Thyroid gland (tissue), 4 donors: ENCODE data around the gene MID1. TPM values are rescaled to one million over a fixed set of nuclear protein-coding genes. Genes with fewer than 3 reads are reported as not detected.

Source experiments
- DNase-seq, 2 donors: peaks; one replicate each; pipeline ENCODE4 v3.0.0-alpha.2; 2019
- H3K27ac ChIP-seq, 3 donors: fragments of 200-600 bp; sonication (generic); 1 replicate in 2 of 3; 2 replicates in 1 of 3; pipeline ENCODE4 v1.5.1; 2016 to 2019; ENCODE audit warnings: mild to moderate bottlenecking in 1 of 3, moderate library complexity in 1 of 3
- H3K27me3 ChIP-seq: fragments of 200-600 bp; sonication (generic); one replicate; pipeline ENCODE4 v1.5.1; 2019
- H3K36me3 ChIP-seq, 2 donors: fragments of 200-600 bp; sonication (generic); one replicate each; pipeline ENCODE4 v1.5.1; 2016 to 2019
- H3K4me1 ChIP-seq, 2 donors: fragments of 200-600 bp; sonication (generic); one replicate each; pipeline ENCODE4 v1.5.1; 2017 to 2019
- H3K4me3 ChIP-seq, 3 donors: fragments of 200-600 bp; sonication (generic); replicated peaks in 1 of 3; 1 replicate in 2 of 3; 2 replicates in 1 of 3; pipeline ENCODE4 v1.5.1; 2016; ENCODE audit warnings: mild to moderate bottlenecking in 1 of 3
- H3K9me3 ChIP-seq: fragments of 200-600 bp; sonication (generic); one replicate; pipeline ENCODE4 v1.5.1; 2017
- CTCF ChIP-seq, 6 experiments: fragments of 200-600 bp in 3 of 6; fragments of 450-650 bp in 3 of 6; sonication (generic) in 3 of 6; IDR thresholded peaks; one replicate each; pipeline ENCODE4 v1.5.1; 2016 to 2019; ENCODE audit warnings: antibody characterized with exemption in 6 of 6, mild to moderate bottlenecking in 2 of 6, inconsistent platforms in 1 of 6, moderate library complexity in 1 of 6
- POLR2A ChIP-seq, 2 donors: fragments of 450-650 bp; IDR thresholded peaks; one replicate each; pipeline ENCODE4 v1.6.1; 2017; ENCODE audit warnings: antibody characterized with exemption in 2 of 2, mild to moderate bottlenecking in 2 of 2, moderate library complexity in 1 of 2
- WGBS, 2 donors: methylation state at CpG; one replicate each; pipeline ENCODE4 v1.1.5; 2017; 5-methylcytosine and 5-hydroxymethylcytosine counted together
- intact Hi-C: fragments of 100-400 bp; cut with DNase I; formaldehyde crosslinking; loops from one replicate; pipeline ENCODE4 v1.15.1; 2023
- total RNA-seq, 4 donors: library from RNA; depleted of rRNA; stranded (reverse); fragments of >200 nt; gene quantifications; one replicate each; pipeline ENCODE4 v1.2.3, GENCODE V29; 2016

Gene MID1
- total RNA-seq, 4 donors from 2014 or later, result 9.5 to 19.5 (median 12.7) TPM

GRCh38 chrX:10579112-10580011 lies 41.0 kb downstream of the MID1 start:
- Histone ChIP-seq H3K4me1 (peaks cover 0 to 3% of the 10 kb centered on the region in 2 donors), H3K27me3 (no peaks in the 10 kb centered on the region), H3K4me3 (no peak overlapping the region), H3K36me3 (no peaks in the 10 kb centered on the region), H3K27ac (peak overlapping the region in 2 of 3 donors; percentile 43 to 63), H3K9me3 (no peaks in the 10 kb centered on the region)
- intact Hi-C loops, result no loop called here
- DNase-seq, result no peak
- WGBS, 2 donors, result 24% methylated on average over 12 of the region's 12 CpGs
- TF ChIP-seq CTCF (IDR thresholded peaks at IDR 0.05), result no peak
- TF ChIP-seq POLR2A (IDR thresholded peaks at IDR 0.05), result no peak

- Histone ChIP-seq H3K27ac (peak overlapping the region in 2 of 3 donors; percentile 43 to 63), H3K4me3 (no peak overlapping the region), H3K9me3 (no peaks in the 10 kb centered on the region), H3K4me1 (peaks cover 0 to 3% of the 10 kb centered on the region in 2 donors), H3K27me3 (no peaks in the 10 kb centered on the region), H3K36me3 (no peaks in the 10 kb centered on the region)
- 79 to 88% methylated on average over 2 of the region's 2 CpGs for WGBS, 2 donors
- TF ChIP-seq CTCF (IDR thresholded peaks at IDR 0.05) (no peak), POLR2A (IDR thresholded peaks at IDR 0.05) (no peak)
- intact Hi-C loops, result no loop called here
- no peak for DNase-seq
Observed at GRCh38 chrX:10578527-10578926, 41.9 kb downstream of the MID1 start.

DNA sequence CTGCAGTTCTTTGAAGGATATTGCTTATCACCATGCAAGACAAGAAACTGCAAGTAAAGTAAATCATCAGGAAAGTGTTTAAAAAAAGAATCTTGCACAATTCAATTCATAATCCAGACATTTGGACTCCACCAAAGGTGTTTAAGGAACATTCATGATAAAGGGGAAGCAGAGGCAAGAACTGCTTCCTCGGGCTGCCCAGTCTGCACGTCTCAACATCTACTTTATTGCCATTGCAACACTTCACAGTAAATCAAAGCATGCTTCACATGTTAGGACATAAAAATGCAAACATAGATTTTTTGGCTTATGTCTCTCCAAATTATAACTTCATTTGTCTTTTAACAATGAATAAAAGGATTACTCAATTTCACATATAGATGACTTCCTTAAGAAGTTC lies 42.5 kb downstream of the MID1 start:
- 63 to 71% methylated on average over 2 of the region's 2 CpGs for WGBS, 2 donors
- TF ChIP-seq CTCF (IDR thresholded peaks at IDR 0.05) (no peak), POLR2A (IDR thresholded peaks at IDR 0.05) (no peak)
- no peaks in the 10 kb centered on the region for H3K27me3 ChIP-seq
- no peaks in the 10 kb centered on the region for H3K36me3 ChIP-seq
- no peak for DNase-seq
- intact Hi-C loops, result no loop called here
- H3K9me3 ChIP-seq, result no peaks in the 10 kb centered on the region
- H3K4me1 ChIP-seq, result peaks cover 0 to 3% of the 10 kb centered on the region in 2 donors
- no peak overlapping the region for H3K4me3 ChIP-seq
- H3K27ac ChIP-seq, result no peak overlapping the region

DNA sequence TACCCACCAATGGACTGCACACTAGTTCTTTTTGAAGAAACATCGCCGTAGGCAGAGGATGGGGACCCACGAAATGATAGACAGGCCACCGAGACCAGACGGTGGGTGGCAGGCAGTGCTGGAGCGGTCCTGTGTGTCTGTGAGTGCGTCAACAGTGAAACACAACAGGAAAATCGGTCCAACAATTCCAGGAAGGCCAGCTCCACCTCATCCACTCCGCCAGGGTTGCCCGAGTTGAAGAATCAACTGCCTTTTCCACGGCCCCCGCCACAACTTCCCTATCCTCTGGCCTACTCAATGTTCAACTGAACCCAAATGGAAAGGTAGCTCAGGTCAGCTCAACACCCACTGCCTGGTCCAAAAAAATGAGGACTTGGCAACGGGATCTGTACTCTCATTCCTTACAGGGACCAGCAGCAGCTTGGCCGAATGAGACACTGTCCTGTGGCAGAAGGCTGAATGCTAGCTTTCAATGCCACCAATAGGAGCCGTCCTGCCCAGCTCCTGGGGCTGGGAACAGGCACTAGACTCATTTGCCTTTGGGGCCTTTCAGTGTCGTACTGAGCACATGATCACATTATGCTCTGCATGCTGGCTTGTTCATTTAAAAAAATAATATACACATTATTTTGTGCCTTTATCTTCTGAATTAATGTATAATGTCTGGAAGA lies 43.5 kb downstream of the MID1 start:
- DNase-seq, result peak in 1 of 2 donors; percentile 2
- peaks cover 0 to 3% of the 10 kb centered on the region in 2 donors for H3K4me1 ChIP-seq
- no peaks in the 10 kb centered on the region for H3K9me3 ChIP-seq
- WGBS, 2 donors, result 84 to 91% methylated on average over 15 to 16 of the region's 16 CpGs
- TF ChIP-seq CTCF (IDR thresholded peaks at IDR 0.05) (no peak), POLR2A (IDR thresholded peaks at IDR 0.05) (no peak)
- H3K4me3 ChIP-seq, result no peak overlapping the region
- intact Hi-C loops, result no loop called here
- H3K36me3 ChIP-seq, result no peaks in the 10 kb centered on the region
- peak overlapping the region in 1 of 3 donors; percentile 22 for H3K27ac ChIP-seq
- H3K27me3 ChIP-seq, result no peaks in the 10 kb centered on the region

GRCh38 chrX:10576186-10576585 lies 44.2 kb downstream of the MID1 start:
- Histone ChIP-seq H3K4me1 (peaks cover 0 to 3% of the 10 kb centered on the region in 2 donors), H3K4me3 (no peak overlapping the region), H3K9me3 (no peaks in the 10 kb centered on the region), H3K27ac (no peak overlapping the region), H3K36me3 (no peaks in the 10 kb centered on the region), H3K27me3 (no peaks in the 10 kb centered on the region)
- DNase-seq, result no peak
- WGBS, 2 donors, result 69 to 72% methylated on average over 4 of the region's 4 CpGs
- intact Hi-C loops, result no loop called here
- no peak for TF ChIP-seq CTCF (IDR thresholded peaks at IDR 0.05)
- no peak for TF ChIP-seq POLR2A (IDR thresholded peaks at IDR 0.05)
